HG02870 (cell line): ENCODE results near the gene DCUN1D2.
A peak's percentile ranks its signal among the peaks of the same experiment; 100 is the strongest.
"Not testable (repeated sequence)": the region's sequence is repeated elsewhere in the genome, so short reads cannot be mapped to it uniquely, and the experiment has no call there.

Experiments
- ATAC-seq: cut with Tn5 transposase; IDR thresholded peaks from one replicate; pipeline ENCODE4 v1.9.1; 2021; ENCODE audit warnings: mild to moderate bottlenecking, moderate library complexity; ENCODE audit not compliant: unreplicated experiment

DCUN1D2 gene

GRCh38 chr13:113449693-113450347 is 40.7 kb downstream of the DCUN1D2 start:
- ATAC-seq = no peak

GRCh38 chr13:113448885-113449692 is 41.4 kb downstream of the DCUN1D2 start:
- ATAC-seq = peak; percentile 47

GRCh38 chr13:113448545-113448884 is 42.0 kb downstream of the DCUN1D2 start:
- ATAC-seq = no peak

- no peak for ATAC-seq
Observed at GRCh38 chr13:113447596-113447995, 42.9 kb downstream of the DCUN1D2 start.

- ATAC-seq = no peak
Observed at GRCh38 chr13:113446488-113446854, 44.0 kb downstream of the DCUN1D2 start.

GRCh38 chr13:113445791-113446487 is 44.6 kb downstream of the DCUN1D2 start:
- peak; percentile 45 for ATAC-seq

GRCh38 chr13:113443991-113444390 is 46.5 kb downstream of the DCUN1D2 start:
- ATAC-seq = no peak

GRCh38 chr13:113442985-113443362 is 47.5 kb downstream of the DCUN1D2 start:
- no peak for ATAC-seq

GRCh38 chr13:113442354-113442984 is 48.0 kb downstream of the DCUN1D2 start:
- no peak for ATAC-seq

- ATAC-seq = no peak
Observed at GRCh38 chr13:113441661-113442060, 48.9 kb downstream of the DCUN1D2 start.

GRCh38 chr13:113437408-113438010 is 53.0 kb downstream of the DCUN1D2 start:
- ATAC-seq = no peak

GRCh38 chr13:113436866-113437265 is 53.6 kb downstream of the DCUN1D2 start:
- ATAC-seq = not testable (repeated sequence)

- not testable (repeated sequence) for ATAC-seq
Observed at GRCh38 chr13:113435907-113436306, 54.6 kb downstream of the DCUN1D2 start.

- ATAC-seq = no peak
Observed at GRCh38 chr13:113433391-113433916, 57.1 kb downstream of the DCUN1D2 start.

GRCh38 chr13:113432506-113433270 is 57.8 kb downstream of the DCUN1D2 start:
- no peak for ATAC-seq

- ATAC-seq = no peak
Observed at GRCh38 chr13:113431171-113431570, 59.3 kb downstream of the DCUN1D2 start.

GRCh38 chr13:113430378-113431110 is 60.0 kb downstream of the DCUN1D2 start:
- ATAC-seq = no peak

- ATAC-seq = no peak
Observed at GRCh38 chr13:113429608-113429985, 60.9 kb downstream of the DCUN1D2 start.

GRCh38 chr13:113428871-113429607 is 61.5 kb downstream of the DCUN1D2 start:
- ATAC-seq = no peak
